Stimulated activated CD8-positive, alpha-beta memory T cell treated with anti-CD3 and anti-CD28 coated beads, Interleukin-4, amount 100 ng/mL, for 1 hour (primary cell): Measurements from ENCODE around the gene ZNF609.
"Not testable (repeated sequence)": the region's sequence is repeated elsewhere in the genome, so short reads cannot be mapped to it uniquely, and the experiment has no call there.

ENCODE experiments used
- DNase-seq, 2 donors: peaks; one replicate each; pipeline ENCODE4 v3.0.0-alpha.2; 2020; ENCODE audit warnings: low read depth in 2 of 2, low spot score in 1 of 2

The ZNF609 gene

GRCh38 chr15:64644811-64645210, 184.4 kb downstream of the ZNF609 start:
- not testable (repeated sequence) for DNase-seq

GRCh38 chr15:64645995-64646394, 185.6 kb downstream of the ZNF609 start:
- DNase-seq, result no peak

GRCh38 chr15:64647367-64647766, 187.0 kb downstream of the ZNF609 start:
- DNase-seq, result no peak

GRCh38 chr15:64650552-64650951, 190.2 kb downstream of the ZNF609 start:
- DNase-seq, result no peak

- DNase-seq, result peak in 1 of 2 donors; percentile 16
These were observed 191.3 kb downstream of the ZNF609 start for GRCh38 chr15:64651601-64652191.

GRCh38 chr15:64653757-64654156, 193.4 kb downstream of the ZNF609 start:
- no peak for DNase-seq

- no peak for DNase-seq
These were observed 196.1 kb downstream of the ZNF609 start for GRCh38 chr15:64656508-64656907.

- DNase-seq, result no peak
These were observed 204.8 kb downstream of the ZNF609 start for GRCh38 chr15:64665179-64665578.

- no peak for DNase-seq
These were observed 207.4 kb downstream of the ZNF609 start for GRCh38 chr15:64667736-64668161.

GRCh38 chr15:64673866-64674265, 213.5 kb downstream of the ZNF609 start:
- DNase-seq, result no peak

GRCh38 chr15:64678126-64678819, 217.9 kb downstream of the ZNF609 start:
- DNase-seq, result no peak

GRCh38 chr15:64680097-64680496, 219.7 kb downstream of the ZNF609 start:
- DNase-seq, result no peak

GRCh38 chr15:64681424-64682024, 221.1 kb downstream of the ZNF609 start:
- no peak for DNase-seq

- DNase-seq, result no peak
These were observed 221.9 kb downstream of the ZNF609 start for GRCh38 chr15:64682255-64682654.

GRCh38 chr15:64683378-64683777, 223.0 kb downstream of the ZNF609 start:
- no peak for DNase-seq

GRCh38 chr15:64685230-64685888, 225.0 kb downstream of the ZNF609 start:
- DNase-seq, result no peak

- no peak for DNase-seq
These were observed 225.9 kb downstream of the ZNF609 start for GRCh38 chr15:64686130-64686735.

- no peak for DNase-seq
These were observed 226.8 kb downstream of the ZNF609 start for GRCh38 chr15:64687172-64687571.

- no peak for DNase-seq
These were observed 227.3 kb downstream of the ZNF609 start for GRCh38 chr15:64687688-64688087.

- DNase-seq, result no peak
These were observed 228.4 kb downstream of the ZNF609 start for GRCh38 chr15:64688770-64689169.

GRCh38 chr15:64690008-64690407, 229.6 kb downstream of the ZNF609 start:
- DNase-seq, result no peak
